HG03135 (cell line): ENCODE results near the gene TCN2.
"Not testable (repeated sequence)": the region's sequence is repeated elsewhere in the genome, so short reads cannot be mapped to it uniquely, and the experiment has no call there.

Source experiments
- ATAC-seq: cut with Tn5 transposase; IDR thresholded peaks from one replicate; pipeline ENCODE4 v1.9.1; 2021; ENCODE audit warnings: mild to moderate bottlenecking, moderate library complexity; ENCODE audit not compliant: unreplicated experiment

The TCN2 gene

GRCh38 chr22:30643055-30643875 is 36.3 kb downstream of the TCN2 start:
- no peak for ATAC-seq

- no peak for ATAC-seq
Measured at GRCh38 chr22:30646518-30647160, 39.7 kb downstream of the TCN2 start.

GRCh38 chr22:30647536-30647935 is 40.6 kb downstream of the TCN2 start:
- ATAC-seq, result no peak

DNA sequence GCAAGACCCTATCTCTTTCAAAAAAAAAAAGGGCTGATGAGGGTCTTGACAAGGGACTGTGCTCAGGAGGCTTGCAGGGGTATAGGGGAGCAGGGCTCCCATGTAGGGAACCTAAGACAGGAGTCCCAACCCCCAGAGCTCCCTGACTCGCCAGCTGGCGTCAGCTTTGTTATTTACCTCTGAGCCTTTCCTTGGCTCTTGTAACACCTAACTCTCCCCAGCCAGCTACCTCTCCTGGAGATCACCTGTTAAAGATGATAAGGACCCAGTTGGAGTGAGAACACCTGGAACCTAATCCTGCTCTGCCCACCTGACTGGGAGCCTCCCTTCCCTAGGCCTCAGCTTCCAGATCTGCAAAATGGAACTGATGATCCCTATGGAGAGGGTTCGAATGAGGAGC is 41.9 kb downstream of the TCN2 start:
- ATAC-seq, result no peak

DNA sequence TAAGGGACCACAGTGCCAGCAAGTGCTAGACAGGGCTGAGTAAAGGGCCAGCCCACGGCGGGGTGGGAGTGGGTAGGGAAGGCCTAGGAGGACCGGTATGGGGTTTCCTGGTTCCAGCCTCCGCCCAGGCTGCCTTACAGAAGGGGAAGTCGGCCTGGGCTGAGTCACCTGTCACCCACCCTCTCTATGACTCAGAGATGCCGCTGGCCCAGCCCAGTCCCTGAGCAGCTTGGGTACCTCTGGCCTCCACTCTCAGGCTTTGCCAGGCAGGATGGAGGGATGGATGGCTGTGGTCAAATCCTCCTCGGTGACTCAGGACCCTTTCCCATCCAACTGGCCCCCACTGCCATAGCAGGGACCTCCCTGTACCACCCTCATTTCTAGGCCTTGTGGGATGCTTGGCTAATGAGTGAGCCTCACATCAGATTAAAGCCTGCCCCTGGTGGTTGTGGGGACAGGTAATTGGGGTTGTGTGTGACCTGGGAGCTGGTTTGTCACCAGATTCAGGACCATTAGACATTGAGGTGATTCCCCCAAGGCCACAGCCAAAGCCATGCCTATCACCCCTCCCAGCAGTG is 42.5 kb downstream of the TCN2 start:
- peak; percentile 69 for ATAC-seq

GRCh38 chr22:30650508-30651116 is 43.6 kb downstream of the TCN2 start:
- no peak for ATAC-seq

DNA sequence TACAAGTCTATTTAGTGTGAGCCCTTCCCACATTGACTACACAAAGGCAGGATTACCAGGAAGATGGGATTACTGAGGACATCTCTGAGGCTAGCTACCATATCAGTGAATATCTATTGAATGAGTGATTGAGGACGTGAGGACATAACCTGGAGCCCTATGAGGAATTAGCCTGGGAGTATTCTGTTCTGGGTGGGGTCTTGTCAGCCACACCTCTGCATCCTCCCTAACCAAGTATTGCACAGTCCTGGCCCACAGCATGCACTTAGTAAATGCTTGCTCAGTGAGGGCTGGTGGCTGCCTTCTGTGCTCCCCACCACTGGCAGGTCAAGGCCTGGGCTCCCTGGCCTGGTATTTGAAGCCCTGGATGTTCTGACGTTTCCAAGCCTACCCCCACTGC is 45.9 kb downstream of the TCN2 start:
- ATAC-seq, result no peak

- ATAC-seq, result no peak
Measured at GRCh38 chr22:30654361-30654760, 47.4 kb downstream of the TCN2 start.

DNA sequence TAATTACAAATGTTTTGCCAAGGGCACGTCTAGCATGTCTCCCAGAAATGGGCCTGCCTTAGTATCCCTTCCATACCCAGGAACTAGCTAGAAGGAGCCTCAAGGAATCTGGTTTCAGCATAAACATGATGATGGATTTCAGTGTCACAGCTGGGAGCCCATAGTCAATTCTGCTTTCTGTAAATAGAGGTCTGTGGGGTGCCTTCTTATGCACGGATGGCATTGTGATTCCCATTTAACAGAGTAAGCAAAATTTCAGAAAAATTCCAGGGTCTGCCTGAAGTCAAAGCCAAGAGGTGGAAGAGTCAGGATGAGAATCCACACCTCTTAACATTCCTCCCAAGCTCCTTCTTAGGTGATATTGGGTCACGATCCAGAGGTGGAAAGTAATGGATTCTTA is 48.6 kb downstream of the TCN2 start:
- no peak for ATAC-seq

GRCh38 chr22:30662040-30662439 is 55.1 kb downstream of the TCN2 start:
- ATAC-seq, result no peak

DNA sequence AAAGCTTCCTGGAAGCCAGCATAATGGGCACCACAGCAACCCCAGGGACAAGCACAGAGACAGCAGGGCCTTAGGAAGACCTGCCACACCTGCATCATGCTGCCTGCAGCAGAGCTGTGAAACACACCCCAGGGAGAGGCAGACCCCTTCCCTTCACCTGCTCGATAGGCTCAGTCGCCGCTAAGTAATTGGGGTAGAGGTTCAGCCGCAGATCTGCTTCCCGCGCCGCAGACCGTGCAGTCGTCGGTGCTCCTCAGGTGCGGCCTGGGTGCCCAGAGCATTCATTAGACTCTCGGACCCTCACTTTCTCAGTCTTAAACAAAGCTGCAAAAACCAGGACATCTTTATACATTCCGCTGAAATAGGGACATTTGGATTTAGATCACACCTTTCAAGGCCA is 57.8 kb downstream of the TCN2 start:
- ATAC-seq, result no peak

- no peak for ATAC-seq
Measured at GRCh38 chr22:30665266-30665665, 58.3 kb downstream of the TCN2 start.

DNA sequence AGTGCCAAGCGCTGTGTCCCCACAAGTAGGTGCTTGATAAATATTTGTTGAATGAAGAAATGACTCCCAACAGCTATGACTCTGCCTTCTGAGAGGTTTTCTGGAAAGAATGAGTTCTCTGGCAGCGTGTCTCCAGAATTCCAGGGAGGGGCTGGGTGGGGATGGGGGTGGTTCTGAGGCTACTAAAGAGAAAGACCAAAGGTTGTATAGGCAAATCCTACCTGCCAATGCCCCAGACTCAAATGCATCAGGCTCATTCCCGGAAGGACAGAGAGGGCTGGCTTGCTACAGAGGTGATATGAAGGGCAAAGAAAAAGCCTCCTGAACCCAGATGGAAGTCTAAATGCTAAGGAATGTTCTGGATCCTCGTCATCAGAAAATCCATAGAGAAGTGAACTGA is 58.8 kb downstream of the TCN2 start:
- no peak for ATAC-seq

- ATAC-seq, result no peak
Measured at GRCh38 chr22:30667107-30667493, 60.1 kb downstream of the TCN2 start.

DNA sequence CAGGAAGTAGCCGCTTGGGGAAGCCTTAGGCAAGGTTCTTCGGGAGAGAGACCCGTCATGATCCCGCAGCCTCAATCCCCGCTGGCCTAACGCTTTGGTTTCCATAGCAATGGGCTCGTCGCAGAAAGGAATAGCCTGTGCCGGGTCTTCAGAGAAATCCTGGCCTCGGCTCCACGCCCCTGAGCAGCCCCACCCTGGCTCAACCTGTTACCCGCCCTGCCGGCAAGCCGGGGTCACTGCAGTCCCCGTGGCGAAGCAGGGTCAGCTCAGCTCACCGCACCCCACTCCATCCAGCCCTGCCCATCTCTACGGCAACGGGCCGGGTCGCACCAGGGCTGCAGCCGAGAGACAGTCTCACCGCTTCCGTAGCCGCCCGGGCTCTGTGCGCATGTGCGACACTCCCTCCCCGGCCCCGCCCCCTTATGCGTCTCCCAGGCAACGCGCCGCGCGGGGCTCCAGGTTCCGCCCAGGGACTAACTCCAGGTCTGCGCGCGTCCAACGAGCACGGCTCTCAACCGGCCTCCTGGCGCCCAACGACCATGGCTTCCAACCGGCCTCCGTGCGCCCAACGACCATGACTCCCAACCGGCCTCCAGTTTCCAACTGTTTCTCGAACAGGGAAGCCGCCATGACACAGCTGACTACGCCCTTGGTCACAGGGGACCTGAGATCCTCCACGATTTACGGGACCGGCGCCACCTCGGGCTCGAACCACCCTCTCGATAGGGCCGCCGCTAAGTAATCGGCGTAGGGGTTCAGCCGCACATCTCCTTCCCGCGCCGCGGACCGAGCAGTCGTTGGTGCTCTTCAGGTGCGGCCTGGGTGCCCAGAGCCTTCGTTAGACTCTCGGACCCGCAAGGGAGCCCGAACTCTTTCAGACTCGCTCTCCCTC is 60.8 kb downstream of the TCN2 start, which contains the start of gene DUSP18:
TSS of gene DUSP18 (minus strand) at position 382 of the 892 bp plus-strand sequence. CDS start 3,872 bp downstream, outside the sequence.
- ATAC-seq, result peak; percentile 89

DNA sequence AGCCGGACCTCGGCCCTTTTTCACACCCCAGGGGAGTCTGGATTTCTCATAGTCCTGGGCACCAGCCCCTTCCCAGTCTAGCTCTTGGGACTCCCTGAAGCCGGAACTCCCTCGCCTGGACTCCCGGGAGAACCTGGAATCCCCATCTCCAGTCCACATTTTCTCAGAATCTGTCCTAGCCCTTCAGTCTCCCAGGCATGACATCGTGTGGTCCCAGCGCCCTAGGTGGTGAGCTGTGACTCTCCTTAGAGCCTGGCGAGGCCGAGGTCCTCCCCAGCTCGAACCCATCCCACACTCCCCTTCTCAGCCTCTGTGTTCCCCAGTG is 61.4 kb downstream of the TCN2 start:
- no peak for ATAC-seq

DNA sequence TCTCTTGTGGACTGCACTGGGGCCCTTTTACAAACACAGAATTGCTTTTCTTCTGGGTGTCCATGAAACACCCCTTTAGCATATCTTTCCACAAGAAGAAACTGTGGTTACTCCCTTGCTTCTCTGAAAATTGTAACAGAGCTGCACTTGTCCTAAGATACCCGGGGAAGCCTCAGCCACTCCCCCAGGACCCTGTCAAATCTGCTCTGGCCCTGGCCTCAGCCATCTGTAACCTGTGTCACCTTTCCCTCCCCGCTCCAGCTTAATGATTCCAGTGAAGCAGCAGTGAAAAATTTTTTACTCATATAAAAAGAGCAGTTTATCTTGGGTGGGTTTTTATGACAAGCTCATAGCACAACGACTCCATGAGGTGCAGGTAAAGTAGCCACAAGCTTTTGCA is 64.1 kb downstream of the TCN2 start:
- no peak for ATAC-seq

- ATAC-seq, result no peak
Measured at GRCh38 chr22:30673136-30673535, 66.2 kb downstream of the TCN2 start.

- no peak for ATAC-seq
Measured at GRCh38 chr22:30674482-30674881, 67.5 kb downstream of the TCN2 start.

- no peak for ATAC-seq
Measured at GRCh38 chr22:30675436-30675835, 68.5 kb downstream of the TCN2 start.

GRCh38 chr22:30676565-30676964 is 69.6 kb downstream of the TCN2 start:
- ATAC-seq, result not testable (repeated sequence)
